ENCODE data around the gene SVIP. TPM values are rescaled to one million over a fixed set of nuclear protein-coding genes. Genes with fewer than 3 reads are reported as not detected.

Gene SVIP
- 10 to 100 TPM; 42.7 to 42.9 TPM for total RNA-seq

GRCh38 chr11:22829231-22830081 is at the start of gene SVIP:
TSS of gene SVIP (minus strand) at chr11:22829801. CDS start at chr11:22829748, 53 bp downstream.
- Mint-ChIP-seq H3K4me1 (peaks cover 5% of the 10 kb centered on the region), H3K36me3 (ENCODE audit: low read depth) (peaks cover 38% of the 10 kb centered on the region), H3K4me3 (peak within 1 kb of the TSS; percentile 88), H3K27ac (peak within 1 kb of the TSS; percentile 81), H3K9me3 (no peaks in the 10 kb centered on the region), H3K27me3 (no peaks in the 10 kb centered on the region)
- ATAC-seq (replicated peaks) = peak; percentile 89

- Mint-ChIP-seq H3K9me3 (no peaks in the 10 kb centered on the region), H3K4me3 (no peak overlapping the region), H3K27ac (no peak overlapping the region), H3K4me1 (no peaks in the 10 kb centered on the region), H3K27me3 (no peaks in the 10 kb centered on the region), H3K36me3 (ENCODE audit: low read depth) (no peaks in the 10 kb centered on the region)
- ATAC-seq (replicated peaks) = no peak
Measured at GRCh38 chr11:22878604-22879003, 49.0 kb upstream of the SVIP start.

- no peaks in the 10 kb centered on the region for H3K27me3 Mint-ChIP-seq
- H3K4me3 Mint-ChIP-seq = no peak overlapping the region
- no peaks in the 10 kb centered on the region for H3K4me1 Mint-ChIP-seq
- no peaks in the 10 kb centered on the region for H3K36me3 Mint-ChIP-seq (ENCODE audit: low read depth)
- H3K9me3 Mint-ChIP-seq = no peaks in the 10 kb centered on the region
- ATAC-seq (replicated peaks) = no peak
- H3K27ac Mint-ChIP-seq = no peak overlapping the region
Measured at GRCh38 chr11:22878039-22878438, 48.4 kb upstream of the SVIP start.

GRCh38 chr11:22875869-22876473 is 46.4 kb upstream of the SVIP start:
- Mint-ChIP-seq H3K4me3 (no peak overlapping the region), H3K27ac (no peak overlapping the region), H3K9me3 (no peaks in the 10 kb centered on the region), H3K27me3 (no peaks in the 10 kb centered on the region), H3K4me1 (no peaks in the 10 kb centered on the region), H3K36me3 (ENCODE audit: low read depth) (no peaks in the 10 kb centered on the region)
- ATAC-seq (replicated peaks) = peak; percentile 81

GRCh38 chr11:22869325-22869724 is 39.7 kb upstream of the SVIP start:
- ATAC-seq (replicated peaks) = no peak
- H3K27ac Mint-ChIP-seq = no peak overlapping the region
- no peaks in the 10 kb centered on the region for H3K36me3 Mint-ChIP-seq (ENCODE audit: low read depth)
- no peaks in the 10 kb centered on the region for H3K4me1 Mint-ChIP-seq
- H3K4me3 Mint-ChIP-seq = no peak overlapping the region
- no peaks in the 10 kb centered on the region for H3K9me3 Mint-ChIP-seq
- H3K27me3 Mint-ChIP-seq = no peaks in the 10 kb centered on the region

GRCh38 chr11:22860241-22860640 is 30.6 kb upstream of the SVIP start, which contains the start of gene CCDC179:
TSS of gene CCDC179 (minus strand) at chr11:22860474. CDS start at chr11:22860421, 53 bp downstream.
- no peaks in the 10 kb centered on the region for H3K4me1 Mint-ChIP-seq
- H3K27me3 Mint-ChIP-seq = no peaks in the 10 kb centered on the region
- H3K9me3 Mint-ChIP-seq = no peaks in the 10 kb centered on the region
- H3K36me3 Mint-ChIP-seq (ENCODE audit: low read depth) = no peaks in the 10 kb centered on the region
- no peak within 1 kb of the TSS for H3K27ac Mint-ChIP-seq
- ATAC-seq (replicated peaks) = no peak
- no peak within 1 kb of the TSS for H3K4me3 Mint-ChIP-seq

- Mint-ChIP-seq H3K4me3 (no peak overlapping the region), H3K27me3 (no peaks in the 10 kb centered on the region), H3K27ac (no peak overlapping the region), H3K9me3 (no peaks in the 10 kb centered on the region), H3K36me3 (ENCODE audit: low read depth) (no peaks in the 10 kb centered on the region), H3K4me1 (no peaks in the 10 kb centered on the region)
- no peak for ATAC-seq (replicated peaks)
Measured at GRCh38 chr11:22859756-22860155, 30.2 kb upstream of the SVIP start.

GRCh38 chr11:22851477-22851876 is 21.9 kb upstream of the SVIP start:
- no peak overlapping the region for H3K27ac Mint-ChIP-seq
- H3K4me1 Mint-ChIP-seq = no peaks in the 10 kb centered on the region
- ATAC-seq (replicated peaks) = no peak

GRCh38 chr11:22846726-22847125 is 17.1 kb upstream of the SVIP start:
- no peaks in the 10 kb centered on the region for H3K36me3 Mint-ChIP-seq (ENCODE audit: low read depth)
- no peak overlapping the region for H3K27ac Mint-ChIP-seq
- H3K27me3 Mint-ChIP-seq = no peaks in the 10 kb centered on the region
- no peaks in the 10 kb centered on the region for H3K4me1 Mint-ChIP-seq
- ATAC-seq (replicated peaks) = no peak
- no peaks in the 10 kb centered on the region for H3K9me3 Mint-ChIP-seq
- no peak overlapping the region for H3K4me3 Mint-ChIP-seq

More at GRCh38 chr11:22851477-22851876, 21.9 kb upstream of the SVIP start:
- H3K27me3 Mint-ChIP-seq = no peaks in the 10 kb centered on the region
- H3K9me3 Mint-ChIP-seq = no peaks in the 10 kb centered on the region
- no peaks in the 10 kb centered on the region for H3K36me3 Mint-ChIP-seq (ENCODE audit: low read depth)
- no peak overlapping the region for H3K4me3 Mint-ChIP-seq

GRCh38 chr11:22832315-22833015 is 2.9 kb upstream of the SVIP start:
- peaks cover 9% of the 10 kb centered on the region for H3K36me3 Mint-ChIP-seq (ENCODE audit: low read depth)
- H3K9me3 Mint-ChIP-seq = no peaks in the 10 kb centered on the region
- no peaks in the 10 kb centered on the region for H3K27me3 Mint-ChIP-seq
- H3K4me3 Mint-ChIP-seq = no peak overlapping the region
- H3K4me1 Mint-ChIP-seq = peaks cover 5% of the 10 kb centered on the region
- ATAC-seq (replicated peaks) = no peak
- no peak overlapping the region for H3K27ac Mint-ChIP-seq

GRCh38 chr11:22830082-22830414 is 447 bp upstream of the SVIP start:
- Mint-ChIP-seq H3K27me3 (no peaks in the 10 kb centered on the region), H3K4me3 (peak overlapping the region; percentile 88), H3K27ac (peak overlapping the region; percentile 72), H3K36me3 (ENCODE audit: low read depth) (peaks cover 32% of the 10 kb centered on the region), H3K4me1 (peaks cover 5% of the 10 kb centered on the region), H3K9me3 (no peaks in the 10 kb centered on the region)
- ATAC-seq (replicated peaks) = no peak

- peaks cover 5% of the 10 kb centered on the region for H3K4me1 Mint-ChIP-seq
- H3K4me3 Mint-ChIP-seq = peak overlapping the region; percentile 88
- peak overlapping the region; percentile 81 for H3K27ac Mint-ChIP-seq
- no peak for ATAC-seq (replicated peaks)
- no peaks in the 10 kb centered on the region for H3K27me3 Mint-ChIP-seq
- peaks cover 48% of the 10 kb centered on the region for H3K36me3 Mint-ChIP-seq (ENCODE audit: low read depth)
- H3K9me3 Mint-ChIP-seq = no peaks in the 10 kb centered on the region
Measured at GRCh38 chr11:22828373-22828772, 1.2 kb downstream of the SVIP start.

- Mint-ChIP-seq H3K4me1 (no peaks in the 10 kb centered on the region), H3K27ac (no peak overlapping the region), H3K9me3 (peaks cover 4% of the 10 kb centered on the region), H3K27me3 (no peaks in the 10 kb centered on the region), H3K36me3 (ENCODE audit: low read depth) (peaks cover 94% of the 10 kb centered on the region), H3K4me3 (no peak overlapping the region)
- ATAC-seq (replicated peaks) = no peak
Measured at GRCh38 chr11:22822203-22822602, 7.4 kb downstream of the SVIP start.

GRCh38 chr11:22809893-22810292 is 19.7 kb downstream of the SVIP start:
- no peaks in the 10 kb centered on the region for H3K4me1 Mint-ChIP-seq
- no peaks in the 10 kb centered on the region for H3K36me3 Mint-ChIP-seq (ENCODE audit: low read depth)
- H3K9me3 Mint-ChIP-seq = peaks cover 6% of the 10 kb centered on the region
- no peak overlapping the region for H3K27ac Mint-ChIP-seq
- no peak for ATAC-seq (replicated peaks)
- no peaks in the 10 kb centered on the region for H3K27me3 Mint-ChIP-seq
- no peak overlapping the region for H3K4me3 Mint-ChIP-seq

Measured in activated T-helper 17 cell treated with anti-CD3 and anti-CD28 coated beads, Interleukin-2, amount 50 U/mL, for 72 hours (primary cell).